B cell (primary cell): ENCODE data around the gene RASA3.

Source experiments
- CTCF ChIP-seq: fragments of 200-600 bp; IDR thresholded peaks from one replicate; pipeline ENCODE4 v1.8.0; 2022; ENCODE audit warnings: antibody characterized with exemption, mild to moderate bottlenecking
- EZH2 ChIP-seq: IDR thresholded peaks from 2 replicates; pipeline ENCODE4 v1.6.1; 2012; ENCODE audit warnings: borderline replicate concordance, low read depth, mild to moderate bottlenecking, moderate library complexity, low read length; ENCODE audit not compliant: insufficient read depth, poor library complexity, severe bottlenecking

GRCh38 chr13:114088863-114089262, 43.6 kb downstream of the RASA3 start:
- TF ChIP-seq EZH2 = no peak
- no peak for TF ChIP-seq CTCF
